Liver (tissue), 3 donors: ENCODE measurements around the gene PPT2.

Source experiments
- EGR1 ChIP-seq, 2 donors: IDR thresholded peaks; 2 replicates each; pipeline ENCODE4 v1.6.1; 2016 to 2018; ENCODE audit warnings: antibody characterized with exemption in 2 of 2, low read depth in 2 of 2
- FOXA1 ChIP-seq: IDR thresholded peaks from 2 replicates; pipeline ENCODE4 v1.6.1; 2016; ENCODE audit warnings: antibody characterized with exemption
- GABPA ChIP-seq, 2 donors: IDR thresholded peaks in 1 of 2; conservative IDR thresholded peaks in 1 of 2; 2 replicates each; pipeline ENCODE4 v1.6.1; 2016; ENCODE audit warnings: antibody characterized with exemption in 2 of 2, mild to moderate bottlenecking in 1 of 2, moderate library complexity in 1 of 2
- RXRA ChIP-seq, 2 donors: IDR thresholded peaks; 2 replicates each; pipeline ENCODE4 v1.6.1; 2017 to 2018; ENCODE audit warnings: antibody characterized with exemption in 2 of 2, mild to moderate bottlenecking in 1 of 2
- SP1 ChIP-seq: IDR thresholded peaks from 2 replicates; pipeline ENCODE4 v1.6.1; 2018; ENCODE audit warnings: antibody characterized with exemption, mild to moderate bottlenecking
- YY1 ChIP-seq: IDR thresholded peaks from 2 replicates; pipeline ENCODE4 v1.6.1; 2016; ENCODE audit warnings: antibody characterized with exemption, mild to moderate bottlenecking
- TF ChIP-seq, protein P1 (sequence below): fragments of 150-350 bp; IDR thresholded peaks from 2 replicates; pipeline ENCODE4 v1.5.1; 2017; ENCODE audit warnings: improper control_type of control experiment, low read depth, low read length; ENCODE audit not compliant: missing input control
- TF ChIP-seq, protein P2 (sequence below): IDR thresholded peaks from 2 replicates; pipeline ENCODE4 v1.6.1; 2016; ENCODE audit warnings: antibody characterized with exemption, mild to moderate bottlenecking
- TF ChIP-seq, protein P3 (sequence below): IDR thresholded peaks from 2 replicates; pipeline ENCODE4 v1.6.1; 2016; ENCODE audit warnings: antibody characterized with exemption
- TF ChIP-seq, protein P4 (sequence below): IDR thresholded peaks from 2 replicates; pipeline ENCODE4 v1.6.1; 2016; ENCODE audit warnings: antibody characterized with exemption
- donor health status: healthy.
- donor health status: healthy.

DNA sequence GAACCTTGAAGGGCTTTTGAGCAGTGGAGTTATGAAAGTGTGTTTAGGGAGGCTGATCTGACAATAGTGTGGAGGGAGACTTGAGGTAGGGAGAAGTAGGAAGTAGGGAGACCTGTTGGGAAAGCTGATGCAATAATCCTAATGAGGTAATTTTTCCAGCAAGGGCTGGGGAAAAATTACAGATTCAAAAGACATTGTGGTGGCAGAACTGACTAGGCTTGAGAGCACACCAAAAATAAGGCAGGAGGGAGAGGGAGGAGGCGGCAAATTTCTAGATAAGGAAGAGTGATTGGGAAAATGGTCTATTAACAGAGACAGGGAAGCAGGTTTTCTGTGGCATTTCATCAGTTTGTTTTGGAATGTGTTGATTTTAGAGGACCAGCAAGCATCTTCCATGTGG, 7.7 kb upstream of the PPT2 start:
- TF ChIP-seq GABPA (IDR thresholded peaks at IDR 0.05 in 1 of 2, conservative IDR thresholded peaks at IDR 0.05 in 1 of 2) (no peak), RXRA (IDR thresholded peaks at IDR 0.05) (no peak), EGR1 (IDR thresholded peaks at IDR 0.05; ENCODE audit: low read depth in 2 of 2) (no peak), YY1 (no peak), SP1 (no peak), FOXA1 (no peak)
- TF ChIP-seq, protein P1, sequence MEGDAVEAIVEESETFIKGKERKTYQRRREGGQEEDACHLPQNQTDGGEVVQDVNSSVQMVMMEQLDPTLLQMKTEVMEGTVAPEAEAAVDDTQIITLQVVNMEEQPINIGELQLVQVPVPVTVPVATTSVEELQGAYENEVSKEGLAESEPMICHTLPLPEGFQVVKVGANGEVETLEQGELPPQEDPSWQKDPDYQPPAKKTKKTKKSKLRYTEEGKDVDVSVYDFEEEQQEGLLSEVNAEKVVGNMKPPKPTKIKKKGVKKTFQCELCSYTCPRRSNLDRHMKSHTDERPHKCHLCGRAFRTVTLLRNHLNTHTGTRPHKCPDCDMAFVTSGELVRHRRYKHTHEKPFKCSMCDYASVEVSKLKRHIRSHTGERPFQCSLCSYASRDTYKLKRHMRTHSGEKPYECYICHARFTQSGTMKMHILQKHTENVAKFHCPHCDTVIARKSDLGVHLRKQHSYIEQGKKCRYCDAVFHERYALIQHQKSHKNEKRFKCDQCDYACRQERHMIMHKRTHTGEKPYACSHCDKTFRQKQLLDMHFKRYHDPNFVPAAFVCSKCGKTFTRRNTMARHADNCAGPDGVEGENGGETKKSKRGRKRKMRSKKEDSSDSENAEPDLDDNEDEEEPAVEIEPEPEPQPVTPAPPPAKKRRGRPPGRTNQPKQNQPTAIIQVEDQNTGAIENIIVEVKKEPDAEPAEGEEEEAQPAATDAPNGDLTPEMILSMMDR = no peak
- TF ChIP-seq, protein P2, sequence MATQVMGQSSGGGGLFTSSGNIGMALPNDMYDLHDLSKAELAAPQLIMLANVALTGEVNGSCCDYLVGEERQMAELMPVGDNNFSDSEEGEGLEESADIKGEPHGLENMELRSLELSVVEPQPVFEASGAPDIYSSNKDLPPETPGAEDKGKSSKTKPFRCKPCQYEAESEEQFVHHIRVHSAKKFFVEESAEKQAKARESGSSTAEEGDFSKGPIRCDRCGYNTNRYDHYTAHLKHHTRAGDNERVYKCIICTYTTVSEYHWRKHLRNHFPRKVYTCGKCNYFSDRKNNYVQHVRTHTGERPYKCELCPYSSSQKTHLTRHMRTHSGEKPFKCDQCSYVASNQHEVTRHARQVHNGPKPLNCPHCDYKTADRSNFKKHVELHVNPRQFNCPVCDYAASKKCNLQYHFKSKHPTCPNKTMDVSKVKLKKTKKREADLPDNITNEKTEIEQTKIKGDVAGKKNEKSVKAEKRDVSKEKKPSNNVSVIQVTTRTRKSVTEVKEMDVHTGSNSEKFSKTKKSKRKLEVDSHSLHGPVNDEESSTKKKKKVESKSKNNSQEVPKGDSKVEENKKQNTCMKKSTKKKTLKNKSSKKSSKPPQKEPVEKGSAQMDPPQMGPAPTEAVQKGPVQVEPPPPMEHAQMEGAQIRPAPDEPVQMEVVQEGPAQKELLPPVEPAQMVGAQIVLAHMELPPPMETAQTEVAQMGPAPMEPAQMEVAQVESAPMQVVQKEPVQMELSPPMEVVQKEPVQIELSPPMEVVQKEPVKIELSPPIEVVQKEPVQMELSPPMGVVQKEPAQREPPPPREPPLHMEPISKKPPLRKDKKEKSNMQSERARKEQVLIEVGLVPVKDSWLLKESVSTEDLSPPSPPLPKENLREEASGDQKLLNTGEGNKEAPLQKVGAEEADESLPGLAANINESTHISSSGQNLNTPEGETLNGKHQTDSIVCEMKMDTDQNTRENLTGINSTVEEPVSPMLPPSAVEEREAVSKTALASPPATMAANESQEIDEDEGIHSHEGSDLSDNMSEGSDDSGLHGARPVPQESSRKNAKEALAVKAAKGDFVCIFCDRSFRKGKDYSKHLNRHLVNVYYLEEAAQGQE = no peak
- TF ChIP-seq, protein P3, sequence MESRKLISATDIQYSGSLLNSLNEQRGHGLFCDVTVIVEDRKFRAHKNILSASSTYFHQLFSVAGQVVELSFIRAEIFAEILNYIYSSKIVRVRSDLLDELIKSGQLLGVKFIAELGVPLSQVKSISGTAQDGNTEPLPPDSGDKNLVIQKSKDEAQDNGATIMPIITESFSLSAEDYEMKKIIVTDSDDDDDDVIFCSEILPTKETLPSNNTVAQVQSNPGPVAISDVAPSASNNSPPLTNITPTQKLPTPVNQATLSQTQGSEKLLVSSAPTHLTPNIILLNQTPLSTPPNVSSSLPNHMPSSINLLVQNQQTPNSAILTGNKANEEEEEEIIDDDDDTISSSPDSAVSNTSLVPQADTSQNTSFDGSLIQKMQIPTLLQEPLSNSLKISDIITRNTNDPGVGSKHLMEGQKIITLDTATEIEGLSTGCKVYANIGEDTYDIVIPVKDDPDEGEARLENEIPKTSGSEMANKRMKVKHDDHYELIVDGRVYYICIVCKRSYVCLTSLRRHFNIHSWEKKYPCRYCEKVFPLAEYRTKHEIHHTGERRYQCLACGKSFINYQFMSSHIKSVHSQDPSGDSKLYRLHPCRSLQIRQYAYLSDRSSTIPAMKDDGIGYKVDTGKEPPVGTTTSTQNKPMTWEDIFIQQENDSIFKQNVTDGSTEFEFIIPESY = no peak
- TF ChIP-seq, protein P4, sequence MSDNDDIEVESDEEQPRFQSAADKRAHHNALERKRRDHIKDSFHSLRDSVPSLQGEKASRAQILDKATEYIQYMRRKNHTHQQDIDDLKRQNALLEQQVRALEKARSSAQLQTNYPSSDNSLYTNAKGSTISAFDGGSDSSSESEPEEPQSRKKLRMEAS = no peak
